ENCODE data around the gene ART1. TPM values are rescaled to one million over a fixed set of nuclear protein-coding genes. Genes with fewer than 3 reads are reported as not detected.
A peak's percentile ranks its signal among the peaks of the same experiment; 100 is the strongest.

ART1 gene
- polyA plus RNA-seq, 6 donors from 2014 or later = not detected

DNA sequence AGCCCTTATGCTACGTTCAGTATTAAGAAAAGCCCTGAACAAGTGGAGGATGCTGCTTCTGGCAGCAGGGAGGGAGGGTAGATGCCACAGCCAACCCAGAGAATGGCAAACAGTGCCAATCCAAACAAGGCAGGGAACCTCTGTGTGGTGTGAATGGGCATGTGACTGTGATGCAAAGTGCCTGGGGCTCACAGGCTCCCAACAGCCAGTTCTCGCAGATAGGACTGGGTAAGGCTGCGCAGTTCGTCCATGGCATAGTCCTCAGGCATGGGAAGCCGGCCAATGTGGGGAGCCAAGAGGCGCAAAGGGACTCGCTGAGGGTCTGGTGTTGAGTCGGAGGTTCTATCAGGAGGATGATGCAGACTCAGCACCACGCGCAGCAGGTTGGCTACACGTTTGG is 31.0 kb downstream of the ART1 start:
- H3K4me1 Mint-ChIP-seq = no peaks in the 10 kb centered on the region
- ATAC-seq (ENCODE audit: low read depth in 2 of 2) (no peak), DNase-seq (no peak)
- H3K27ac Mint-ChIP-seq = peak overlapping the region in 1 of 6 donors; percentile 33
- H3K36me3 Mint-ChIP-seq = peaks cover 53 to 66% of the 10 kb centered on the region in 2 donors
- H3K27me3 Mint-ChIP-seq = no peaks in the 10 kb centered on the region
- no peak overlapping the region for H3K4me3 Mint-ChIP-seq
- H3K9me3 Mint-ChIP-seq = no peaks in the 10 kb centered on the region

DNA sequence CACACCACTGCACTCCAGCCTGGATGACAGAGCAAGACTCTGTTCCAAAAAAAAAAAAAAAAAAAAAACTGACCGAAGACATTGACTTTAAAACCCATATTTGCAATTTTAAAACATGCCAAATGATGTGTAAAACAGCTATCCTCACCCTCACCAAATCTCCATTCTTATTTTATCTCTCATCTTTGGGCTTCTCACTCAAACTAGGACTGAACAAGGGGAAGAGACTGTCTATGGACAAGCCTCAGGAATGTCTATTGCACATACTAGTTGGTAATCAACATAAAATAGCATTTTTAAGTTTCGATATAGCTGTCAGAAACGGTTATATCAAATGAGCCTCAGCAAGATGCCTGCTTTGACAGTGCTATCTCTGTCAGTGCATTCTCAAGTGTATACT is 34.1 kb downstream of the ART1 start:
- Mint-ChIP-seq H3K4me3 (no peak overlapping the region), H3K27me3 (no peaks in the 10 kb centered on the region), H3K36me3 (peaks cover 48 to 55% of the 10 kb centered on the region in 2 donors), H3K4me1 (no peaks in the 10 kb centered on the region), H3K27ac (no peak overlapping the region), H3K9me3 (no peaks in the 10 kb centered on the region)
- no peak for DNase-seq
- no peak for ATAC-seq (ENCODE audit: low read depth in 2 of 2)

- Mint-ChIP-seq H3K36me3 (peaks cover 42 to 53% of the 10 kb centered on the region in 2 donors), H3K27me3 (no peaks in the 10 kb centered on the region), H3K9me3 (no peaks in the 10 kb centered on the region), H3K4me1 (no peaks in the 10 kb centered on the region), H3K27ac (no peak overlapping the region), H3K4me3 (no peak overlapping the region)
- no peak for ATAC-seq (ENCODE audit: low read depth in 2 of 2)
- DNase-seq = no peak
Observed at GRCh38 chr11:3683039-3683438, 38.1 kb downstream of the ART1 start.

DNA sequence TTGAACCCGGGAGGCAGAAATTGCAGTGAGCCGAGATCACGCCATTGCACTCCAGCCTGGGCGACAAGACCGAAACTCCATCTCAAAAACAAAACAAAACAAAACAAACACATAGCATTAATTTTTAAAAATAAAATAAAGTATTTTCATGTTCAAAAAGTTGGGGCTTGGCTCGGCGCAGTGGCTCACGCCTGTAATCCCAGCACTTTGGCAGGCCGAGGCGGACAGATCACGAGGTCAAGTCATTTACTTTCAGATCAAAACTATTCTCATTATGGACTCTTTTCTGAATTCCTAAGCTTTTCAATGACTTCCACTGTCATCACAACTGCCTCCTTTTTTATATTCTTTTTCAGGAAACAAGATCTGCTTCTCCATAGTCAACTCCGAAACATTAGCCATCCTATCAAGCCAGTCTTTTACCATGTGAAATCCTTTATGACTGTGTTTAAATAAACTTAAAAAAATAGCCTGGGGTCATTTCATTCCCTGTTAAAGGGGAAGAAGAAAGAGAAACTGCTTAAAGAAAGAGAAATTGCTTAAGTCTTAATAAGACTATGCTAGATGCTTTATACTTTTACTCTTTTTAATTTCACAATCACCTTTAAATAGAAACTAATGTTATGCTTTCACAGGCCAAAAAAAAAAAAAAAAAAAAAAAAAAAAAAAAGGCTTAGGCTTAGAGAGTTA is 39.3 kb downstream of the ART1 start:
- Mint-ChIP-seq H3K27me3 (no peaks in the 10 kb centered on the region), H3K9me3 (no peaks in the 10 kb centered on the region), H3K27ac (no peak overlapping the region), H3K4me3 (no peak overlapping the region), H3K36me3 (peaks cover 30 to 42% of the 10 kb centered on the region in 2 donors), H3K4me1 (no peaks in the 10 kb centered on the region)
- ATAC-seq (ENCODE audit: low read depth in 2 of 2) = no peak
- DNase-seq = no peak

DNA sequence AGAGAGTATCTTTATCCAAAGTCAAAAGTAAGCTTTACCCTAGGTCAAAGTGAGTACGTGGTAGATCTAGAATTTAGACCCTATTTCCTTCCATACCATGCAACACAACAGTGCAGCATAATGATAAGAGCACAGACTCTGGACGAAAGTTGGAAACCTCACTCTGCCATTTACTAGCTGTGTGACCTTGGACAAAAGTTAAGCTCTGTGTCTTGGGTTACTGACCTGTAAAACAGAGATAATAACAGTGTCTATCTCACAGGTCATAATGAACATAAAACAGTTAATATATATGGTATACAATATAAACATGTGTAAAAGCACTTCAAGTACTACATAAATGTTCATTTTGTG is 39.9 kb downstream of the ART1 start:
- Mint-ChIP-seq H3K27me3 (no peaks in the 10 kb centered on the region), H3K27ac (no peak overlapping the region), H3K4me3 (no peak overlapping the region), H3K4me1 (no peaks in the 10 kb centered on the region), H3K36me3 (peaks cover 24 to 38% of the 10 kb centered on the region in 2 donors), H3K9me3 (no peaks in the 10 kb centered on the region)
- DNase-seq (no peak), ATAC-seq (ENCODE audit: low read depth in 2 of 2) (no peak)

DNA sequence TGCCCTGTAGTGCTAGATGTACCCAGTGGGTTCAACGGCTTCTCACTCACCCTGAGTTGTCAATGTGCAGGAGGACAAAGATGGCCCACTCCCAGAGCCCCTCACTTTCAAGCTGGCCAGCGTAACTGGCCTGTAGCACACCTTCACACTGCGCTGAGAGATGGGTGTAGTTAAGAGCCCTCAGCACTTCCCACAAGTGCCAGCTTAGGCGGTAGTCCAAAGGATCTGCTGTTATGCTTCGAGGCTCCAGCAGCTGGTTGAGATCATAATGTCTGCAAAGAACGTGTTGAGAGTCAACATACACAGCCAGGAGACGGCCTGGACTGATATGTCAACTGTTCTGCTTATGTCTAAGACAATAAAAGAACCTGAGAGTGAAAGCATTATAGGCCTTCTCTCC is 41.0 kb downstream of the ART1 start:
- H3K27me3 Mint-ChIP-seq = no peaks in the 10 kb centered on the region
- H3K9me3 Mint-ChIP-seq = no peaks in the 10 kb centered on the region
- ATAC-seq (ENCODE audit: low read depth in 2 of 2) = no peak
- H3K36me3 Mint-ChIP-seq = peaks cover 23 to 38% of the 10 kb centered on the region in 2 donors
- DNase-seq = no peak
- H3K27ac Mint-ChIP-seq = peak overlapping the region in 1 of 6 donors; percentile 22
- no peaks in the 10 kb centered on the region for H3K4me1 Mint-ChIP-seq
- peak overlapping the region in 1 of 8 donors; percentile 35 for H3K4me3 Mint-ChIP-seq

GRCh38 chr11:3686751-3687150 is 41.8 kb downstream of the ART1 start:
- Mint-ChIP-seq H3K27ac (peak overlapping the region in 1 of 6 donors; percentile 47), H3K4me1 (no peaks in the 10 kb centered on the region), H3K9me3 (no peaks in the 10 kb centered on the region), H3K27me3 (no peaks in the 10 kb centered on the region), H3K4me3 (no peak overlapping the region), H3K36me3 (peaks cover 23 to 38% of the 10 kb centered on the region in 2 donors)
- DNase-seq = no peak
- no peak for ATAC-seq (ENCODE audit: low read depth in 2 of 2)

DNA sequence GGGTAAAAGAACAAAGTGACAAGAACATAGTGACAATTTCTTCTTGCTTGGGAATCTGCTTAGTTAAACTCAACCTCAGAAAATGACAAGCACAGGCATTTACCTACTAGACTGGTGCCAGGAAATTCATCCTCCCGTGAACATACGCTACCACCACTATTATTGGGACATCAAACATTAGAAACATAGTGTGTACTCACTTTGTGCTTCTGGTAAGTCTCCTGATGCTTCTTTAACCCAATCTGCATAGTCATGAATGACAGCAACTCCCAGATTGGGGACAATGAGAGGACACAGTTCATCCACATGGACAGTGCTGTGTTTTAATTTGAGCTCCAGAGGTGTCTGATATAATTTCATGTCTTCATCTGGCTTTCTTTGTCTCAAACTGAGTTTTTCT is 55.5 kb downstream of the ART1 start:
- peaks cover 19 to 23% of the 10 kb centered on the region in 2 donors for H3K36me3 Mint-ChIP-seq
- no peak for ATAC-seq (ENCODE audit: low read depth in 2 of 2)
- H3K9me3 Mint-ChIP-seq = no peaks in the 10 kb centered on the region
- no peaks in the 10 kb centered on the region for H3K27me3 Mint-ChIP-seq
- no peak for DNase-seq
- no peak overlapping the region for H3K4me3 Mint-ChIP-seq
- H3K4me1 Mint-ChIP-seq = no peaks in the 10 kb centered on the region
- H3K27ac Mint-ChIP-seq = no peak overlapping the region

GRCh38 chr11:3700910-3701309 is 56.0 kb downstream of the ART1 start:
- Mint-ChIP-seq H3K4me3 (no peak overlapping the region), H3K9me3 (no peaks in the 10 kb centered on the region), H3K27me3 (no peaks in the 10 kb centered on the region), H3K4me1 (no peaks in the 10 kb centered on the region), H3K36me3 (peaks cover 21 to 23% of the 10 kb centered on the region in 2 donors), H3K27ac (peak overlapping the region in 1 of 6 donors; percentile 25)
- DNase-seq (no peak), ATAC-seq (ENCODE audit: low read depth in 2 of 2) (no peak)

- no peak for ATAC-seq (ENCODE audit: low read depth in 2 of 2)
- H3K4me3 Mint-ChIP-seq = no peak overlapping the region
- peak overlapping the region in 2 of 6 donors; percentile 50 to 63 for H3K27ac Mint-ChIP-seq
- no peaks in the 10 kb centered on the region for H3K27me3 Mint-ChIP-seq
- no peak for DNase-seq
- peaks cover 23 to 34% of the 10 kb centered on the region in 2 donors for H3K36me3 Mint-ChIP-seq
- H3K9me3 Mint-ChIP-seq = no peaks in the 10 kb centered on the region
- H3K4me1 Mint-ChIP-seq = no peaks in the 10 kb centered on the region
Observed at GRCh38 chr11:3703383-3703782, 58.5 kb downstream of the ART1 start.

- Mint-ChIP-seq H3K27me3 (no peaks in the 10 kb centered on the region), H3K4me3 (no peak overlapping the region), H3K27ac (peak overlapping the region in 1 of 6 donors; percentile 12), H3K4me1 (no peaks in the 10 kb centered on the region), H3K36me3 (peaks cover 8 to 33% of the 10 kb centered on the region in 2 donors), H3K9me3 (no peaks in the 10 kb centered on the region)
- ATAC-seq (ENCODE audit: low read depth in 2 of 2) = no peak
- no peak for DNase-seq
Observed at GRCh38 chr11:3707176-3707575, 62.2 kb downstream of the ART1 start.

- no peak for ATAC-seq (ENCODE audit: low read depth in 2 of 2)
- H3K36me3 Mint-ChIP-seq = peaks cover 12 to 41% of the 10 kb centered on the region in 2 donors
- H3K27me3 Mint-ChIP-seq = no peaks in the 10 kb centered on the region
- no peak overlapping the region for H3K27ac Mint-ChIP-seq
- no peak for DNase-seq
- no peak overlapping the region for H3K4me3 Mint-ChIP-seq
- no peaks in the 10 kb centered on the region for H3K4me1 Mint-ChIP-seq
- H3K9me3 Mint-ChIP-seq = no peaks in the 10 kb centered on the region
Observed at GRCh38 chr11:3709977-3710376, 65.0 kb downstream of the ART1 start.

DNA sequence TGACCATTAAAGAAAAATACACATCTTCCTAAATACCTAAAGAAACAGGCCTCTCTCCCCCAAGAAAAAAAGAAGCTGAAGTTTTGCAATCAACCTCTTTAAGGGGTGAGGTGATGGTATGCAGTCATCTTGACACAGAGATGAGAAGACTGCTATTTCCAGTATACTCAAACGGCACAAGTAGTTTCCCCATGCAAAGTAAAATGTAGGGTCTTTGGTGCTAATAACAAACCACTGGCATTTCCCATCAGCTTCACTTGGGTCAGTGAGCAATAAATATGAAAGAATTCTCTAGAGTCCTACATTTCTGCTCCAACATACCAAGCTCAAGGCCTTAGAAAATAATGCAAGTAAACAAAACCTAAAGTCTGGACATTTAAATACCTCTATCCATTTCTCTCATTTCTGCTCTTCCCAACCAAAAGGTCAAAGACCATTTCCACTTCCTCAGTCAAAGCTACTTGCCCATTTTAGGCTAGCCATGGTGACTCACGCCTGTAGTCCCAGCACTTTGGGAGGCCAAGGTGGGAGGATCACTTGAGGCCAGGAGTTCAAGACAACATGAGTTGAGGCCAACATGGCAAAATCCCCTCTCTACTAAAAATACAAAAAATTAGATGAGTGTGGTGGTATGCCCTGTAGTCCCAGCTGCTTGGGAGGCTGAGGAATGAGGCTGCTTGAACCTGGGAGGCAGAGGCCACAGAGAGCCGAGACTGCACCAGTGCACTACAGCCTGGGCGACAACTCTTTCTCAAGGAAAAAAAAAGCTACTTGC is 65.7 kb downstream of the ART1 start:
- Mint-ChIP-seq H3K4me1 (no peaks in the 10 kb centered on the region), H3K4me3 (no peak overlapping the region), H3K27me3 (no peaks in the 10 kb centered on the region), H3K27ac (no peak overlapping the region), H3K9me3 (no peaks in the 10 kb centered on the region), H3K36me3 (peaks cover 12 to 38% of the 10 kb centered on the region in 2 donors)
- no peak for DNase-seq
- ATAC-seq (ENCODE audit: low read depth in 2 of 2) = no peak

DNA sequence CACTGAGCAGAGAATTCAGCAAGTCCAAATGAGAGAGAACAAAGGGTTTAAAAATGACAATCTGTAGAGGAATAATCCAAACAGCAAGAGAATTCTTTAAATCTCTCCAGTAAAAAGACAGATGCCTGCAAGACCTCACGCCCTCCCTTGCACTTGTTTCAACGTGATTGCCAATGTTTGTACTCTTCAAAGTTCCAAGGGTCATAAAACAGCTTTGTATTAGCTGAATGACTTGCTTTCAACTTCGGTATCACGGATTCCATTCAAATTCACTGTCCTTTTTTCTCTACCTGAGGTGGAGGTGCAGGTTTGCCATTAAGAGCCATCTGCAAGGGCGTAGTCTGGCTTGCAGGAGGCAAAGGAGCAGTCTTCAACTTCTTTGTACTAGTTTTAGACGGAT is 67.3 kb downstream of the ART1 start:
- Mint-ChIP-seq H3K9me3 (no peaks in the 10 kb centered on the region), H3K36me3 (peaks cover 12 to 33% of the 10 kb centered on the region in 2 donors), H3K4me3 (no peak overlapping the region), H3K4me1 (no peaks in the 10 kb centered on the region), H3K27me3 (no peaks in the 10 kb centered on the region), H3K27ac (no peak overlapping the region)
- DNase-seq (no peak), ATAC-seq (ENCODE audit: low read depth in 2 of 2) (no peak)
